H1 (cell line): ENCODE data around the gene DDX42.

Source experiments
- TEAD4 ChIP-seq: IDR thresholded peaks from 2 replicates; pipeline ENCODE4 v1.6.1; 2012; ENCODE audit warnings: low read depth, low read length, inconsistent platforms, mixed read lengths
- TF ChIP-seq, protein P1 (sequence below), 3 experiments: IDR thresholded peaks; 1 replicate in 2 of 3; 2 replicates in 1 of 3; pipeline versions ENCODE4 v1.5.1 to v1.6.1; 2011; ENCODE audit warnings: low read length in 3 of 3, mild to moderate bottlenecking in 3 of 3, inconsistent platforms in 2 of 3, low read depth in 1 of 3, moderate library complexity in 1 of 3; ENCODE audit not compliant: insufficient read depth in 1 of 3; ENCODE audit errors: control extremely low read depth in 1 of 3

DNA sequence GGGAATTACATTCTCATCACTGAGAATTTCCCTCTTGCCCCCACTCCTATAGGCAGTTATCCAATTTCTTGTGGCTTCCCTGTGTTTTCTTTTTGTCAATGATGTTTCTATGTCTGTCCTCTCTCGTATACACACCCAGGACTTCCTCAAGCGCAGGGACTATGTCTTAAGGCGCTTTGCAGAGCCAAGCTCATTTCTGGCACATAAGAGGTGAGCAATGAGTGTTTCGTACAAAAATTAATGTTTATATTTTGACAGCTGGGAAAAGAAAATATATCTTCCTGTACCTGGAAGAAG lies 947 bp downstream of the DDX42 start:
- TF ChIP-seq TEAD4, result no peak
- TF ChIP-seq, protein P1, sequence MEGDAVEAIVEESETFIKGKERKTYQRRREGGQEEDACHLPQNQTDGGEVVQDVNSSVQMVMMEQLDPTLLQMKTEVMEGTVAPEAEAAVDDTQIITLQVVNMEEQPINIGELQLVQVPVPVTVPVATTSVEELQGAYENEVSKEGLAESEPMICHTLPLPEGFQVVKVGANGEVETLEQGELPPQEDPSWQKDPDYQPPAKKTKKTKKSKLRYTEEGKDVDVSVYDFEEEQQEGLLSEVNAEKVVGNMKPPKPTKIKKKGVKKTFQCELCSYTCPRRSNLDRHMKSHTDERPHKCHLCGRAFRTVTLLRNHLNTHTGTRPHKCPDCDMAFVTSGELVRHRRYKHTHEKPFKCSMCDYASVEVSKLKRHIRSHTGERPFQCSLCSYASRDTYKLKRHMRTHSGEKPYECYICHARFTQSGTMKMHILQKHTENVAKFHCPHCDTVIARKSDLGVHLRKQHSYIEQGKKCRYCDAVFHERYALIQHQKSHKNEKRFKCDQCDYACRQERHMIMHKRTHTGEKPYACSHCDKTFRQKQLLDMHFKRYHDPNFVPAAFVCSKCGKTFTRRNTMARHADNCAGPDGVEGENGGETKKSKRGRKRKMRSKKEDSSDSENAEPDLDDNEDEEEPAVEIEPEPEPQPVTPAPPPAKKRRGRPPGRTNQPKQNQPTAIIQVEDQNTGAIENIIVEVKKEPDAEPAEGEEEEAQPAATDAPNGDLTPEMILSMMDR (IDR thresholded peaks at IDR 0.05; ENCODE audit: control extremely low read depth in 1 of 3, insufficient read depth in 1 of 3, low read depth in 1 of 3, low read length in 3 of 3), result no peak
